Muscle of leg (tissue), 11 donors: ENCODE data around the gene DCPS. TPM values are rescaled to one million over a fixed set of nuclear protein-coding genes. Genes with fewer than 3 reads are reported as not detected.
"Not testable (repeated sequence)": the region's sequence is repeated elsewhere in the genome, so short reads cannot be mapped to it uniquely, and the experiment has no call there.

Experiments
- DNase-seq: peaks from one replicate; pipeline ENCODE4 v3.0.0; 2013
- H3K27ac ChIP-seq: one replicate; pipeline ENCODE4 v1.5.1; 2013; ENCODE audit warnings: mild to moderate bottlenecking, low read length, control low read depth
- H3K27me3 ChIP-seq: one replicate; pipeline ENCODE4 v1.6.1; 2013; ENCODE audit warnings: low read length; ENCODE audit not compliant: control insufficient read depth, insufficient read depth
- H3K36me3 ChIP-seq: one replicate; pipeline ENCODE4 v1.6.1; 2013; ENCODE audit warnings: low read length; ENCODE audit not compliant: control insufficient read depth, insufficient read depth
- H3K4me1 ChIP-seq: one replicate; pipeline ENCODE4 v1.6.1; 2013; ENCODE audit warnings: low read length; ENCODE audit not compliant: control insufficient read depth, insufficient read depth
- H3K4me3 ChIP-seq: one replicate; pipeline ENCODE4 v1.5.1; 2013; ENCODE audit warnings: low read length, control low read depth
- H3K9me3 ChIP-seq: replicated peaks from 2 replicates; pipeline ENCODE4 v1.6.1; 2013; ENCODE audit warnings: low read depth, low read length; ENCODE audit not compliant: control insufficient read depth
- WGBS: methylation state at CpG from one replicate; pipeline ENCODE4 v1.1.5; 2013; ENCODE audit warnings: missing lambda C conversion rate; ENCODE audit not compliant: insufficient coverage; 5-methylcytosine and 5-hydroxymethylcytosine counted together
- polyA plus RNA-seq, 8 donors: library from polyadenylated mRNA; unstranded; fragments of 120-200 nt; gene quantifications; one replicate each; pipeline versions ENCODE4 v1.2.1 to v1.2.3, GENCODE V29; 2013; ENCODE audit warnings: inconsistent platforms in 1 of 8, low replicate concordance in 1 of 8; ENCODE audit not compliant: insufficient read length in 8 of 8, insufficient read depth in 1 of 8
- total RNA-seq: library from RNA; stranded (reverse); fragments of 120-200 nt; gene quantifications from one replicate; pipeline ENCODE4 v1.2.4, GENCODE V29; 2013

DCPS gene
- total and polyA plus RNA-seq, 9 donors = 12.5 to 22.5 (median 18.8) TPM

- Histone ChIP-seq H3K4me3 (no peak overlapping the region), H3K27ac (peak overlapping the region; percentile 59), H3K9me3 (no peaks in the 10 kb centered on the region), H3K27me3 (no peaks in the 10 kb centered on the region), H3K4me1 (peaks cover 61% of the 10 kb centered on the region), H3K36me3 (peaks cover 46% of the 10 kb centered on the region)
- DNase-seq = no peak
- 59% methylated on average over 2 of the region's 7 CpGs for WGBS
Measured at GRCh38 chr11:126340960-126341606, 37.2 kb downstream of the DCPS start.

- Histone ChIP-seq H3K27ac (peak overlapping the region; percentile 59), H3K4me1 (peaks cover 54% of the 10 kb centered on the region), H3K27me3 (no peaks in the 10 kb centered on the region), H3K36me3 (peaks cover 46% of the 10 kb centered on the region), H3K9me3 (no peaks in the 10 kb centered on the region), H3K4me3 (no peak overlapping the region)
- DNase-seq = no peak
- 48% methylated on average over 3 of the region's 3 CpGs for WGBS
Measured at GRCh38 chr11:126341760-126342161, 37.9 kb downstream of the DCPS start.

- Histone ChIP-seq H3K36me3 (peaks cover 46% of the 10 kb centered on the region), H3K9me3 (no peaks in the 10 kb centered on the region), H3K27me3 (no peaks in the 10 kb centered on the region), H3K4me1 (peaks cover 49% of the 10 kb centered on the region), H3K27ac (no peak overlapping the region), H3K4me3 (no peak overlapping the region)
- no peak for DNase-seq
- 89% methylated on average over 14 of the region's 16 CpGs for WGBS
Measured at GRCh38 chr11:126343051-126343450, 39.2 kb downstream of the DCPS start.

GRCh38 chr11:126344141-126345080, 40.6 kb downstream of the DCPS start:
- no peak for DNase-seq
- WGBS = 57% methylated on average over 2 of the region's 11 CpGs
- H3K4me3 ChIP-seq = no peak overlapping the region
- no peak overlapping the region for H3K27ac ChIP-seq
- no peaks in the 10 kb centered on the region for H3K27me3 ChIP-seq
- H3K9me3 ChIP-seq = no peaks in the 10 kb centered on the region
- H3K4me1 ChIP-seq = peaks cover 50% of the 10 kb centered on the region
- H3K36me3 ChIP-seq = peaks cover 39% of the 10 kb centered on the region

GRCh38 chr11:126345283-126345682, 41.4 kb downstream of the DCPS start:
- WGBS = 90% methylated on average over 16 of the region's 16 CpGs
- DNase-seq = no peak
- Histone ChIP-seq H3K27me3 (no peaks in the 10 kb centered on the region), H3K27ac (no peak overlapping the region), H3K9me3 (no peaks in the 10 kb centered on the region), H3K4me1 (peaks cover 44% of the 10 kb centered on the region), H3K36me3 (peaks cover 39% of the 10 kb centered on the region), H3K4me3 (no peak overlapping the region)

- peak; percentile 69 for DNase-seq
Measured at GRCh38 chr11:126345759-126346585, 42.1 kb downstream of the DCPS start.

GRCh38 chr11:126346586-126346940, 42.7 kb downstream of the DCPS start:
- no peak for DNase-seq
- Histone ChIP-seq H3K4me3 (no peak overlapping the region), H3K4me1 (peaks cover 36% of the 10 kb centered on the region), H3K36me3 (peaks cover 39% of the 10 kb centered on the region), H3K9me3 (no peaks in the 10 kb centered on the region), H3K27ac (no peak overlapping the region), H3K27me3 (no peaks in the 10 kb centered on the region)
- no CpG with 5 or more reads among the region's 1 CpG for WGBS

More at GRCh38 chr11:126345759-126346585, 42.1 kb downstream of the DCPS start:
- H3K27me3 ChIP-seq = no peaks in the 10 kb centered on the region
- H3K36me3 ChIP-seq = peaks cover 41% of the 10 kb centered on the region
- WGBS = 53% methylated on average over 13 of the region's 17 CpGs
- H3K4me3 ChIP-seq = no peak overlapping the region
- no peak overlapping the region for H3K27ac ChIP-seq
- H3K4me1 ChIP-seq = peaks cover 39% of the 10 kb centered on the region
- H3K9me3 ChIP-seq = no peaks in the 10 kb centered on the region

- not testable (repeated sequence) for H3K27ac ChIP-seq, H3K4me3 ChIP-seq, H3K9me3 ChIP-seq, H3K27me3 ChIP-seq
- peaks cover 37% of the 10 kb centered on the region for H3K36me3 ChIP-seq
- DNase-seq = peak; percentile 4
- WGBS = no CpG with 5 or more reads among the region's 7 CpGs
- peaks cover 32% of the 10 kb centered on the region for H3K4me1 ChIP-seq
Measured at GRCh38 chr11:126346946-126347345, 43.1 kb downstream of the DCPS start.

- H3K27ac ChIP-seq = peak overlapping the region; percentile 58
- peaks cover 30% of the 10 kb centered on the region for H3K4me1 ChIP-seq
- no peak overlapping the region for H3K4me3 ChIP-seq
- DNase-seq = peak; percentile 12
- no peaks in the 10 kb centered on the region for H3K9me3 ChIP-seq
- no peaks in the 10 kb centered on the region for H3K27me3 ChIP-seq
- peaks cover 29% of the 10 kb centered on the region for H3K36me3 ChIP-seq
- WGBS = 61% methylated on average over 15 of the region's 17 CpGs
Measured at GRCh38 chr11:126347751-126348668, 44.1 kb downstream of the DCPS start.
